Activated T-helper 9 cell treated with anti-CD3 and anti-CD28 coated beads, Interleukin-2, amount 50 U/mL, for 16 hours (primary cell): ENCODE data around the gene TULP3.

Experiments
- DNase-seq: peaks from one replicate; pipeline ENCODE4 v3.0.0-alpha.2; 2020; ENCODE audit warnings: low read depth

The TULP3 gene

DNA sequence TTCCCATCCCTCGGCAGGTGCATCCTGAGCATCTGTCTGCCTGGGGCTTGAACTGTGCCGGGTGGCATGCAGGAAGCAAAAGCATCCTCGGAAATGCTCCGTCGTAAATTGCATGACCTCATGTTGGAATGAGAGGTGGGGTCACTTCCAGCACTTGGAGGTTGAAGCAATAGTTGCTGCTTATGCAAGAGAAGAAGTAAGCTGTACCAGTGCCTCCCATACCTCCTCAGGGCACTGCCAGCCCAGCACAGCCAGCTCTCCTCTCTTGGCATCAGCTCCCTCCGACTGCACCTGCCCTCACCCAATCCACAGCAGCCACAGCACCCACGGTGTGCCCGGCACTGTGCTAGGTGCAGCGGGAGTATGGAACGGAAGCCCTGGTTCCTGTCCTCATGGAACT, 80.1 kb downstream of the TULP3 start:
- DNase-seq = no peak

DNA sequence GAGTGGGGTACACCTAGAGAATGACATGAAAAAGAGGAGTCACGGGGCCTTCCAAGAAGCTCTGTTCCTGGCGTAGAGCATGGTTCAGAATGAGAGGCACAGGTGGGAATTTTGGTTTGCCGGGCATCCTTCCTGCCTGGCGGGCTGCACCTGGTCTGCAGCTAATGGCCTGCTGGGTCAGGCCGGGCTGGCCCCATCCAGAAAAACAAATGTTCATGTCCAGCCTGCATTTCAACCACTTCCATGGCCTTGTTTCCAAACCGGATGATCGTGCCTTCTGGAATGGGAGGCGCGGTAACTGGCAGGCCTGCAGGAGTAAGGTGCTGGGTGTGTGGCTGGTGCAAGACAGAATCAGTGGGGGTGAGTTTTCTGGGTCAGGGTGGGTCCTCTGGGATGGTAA, 82.9 kb downstream of the TULP3 start:
- DNase-seq = no peak

DNA sequence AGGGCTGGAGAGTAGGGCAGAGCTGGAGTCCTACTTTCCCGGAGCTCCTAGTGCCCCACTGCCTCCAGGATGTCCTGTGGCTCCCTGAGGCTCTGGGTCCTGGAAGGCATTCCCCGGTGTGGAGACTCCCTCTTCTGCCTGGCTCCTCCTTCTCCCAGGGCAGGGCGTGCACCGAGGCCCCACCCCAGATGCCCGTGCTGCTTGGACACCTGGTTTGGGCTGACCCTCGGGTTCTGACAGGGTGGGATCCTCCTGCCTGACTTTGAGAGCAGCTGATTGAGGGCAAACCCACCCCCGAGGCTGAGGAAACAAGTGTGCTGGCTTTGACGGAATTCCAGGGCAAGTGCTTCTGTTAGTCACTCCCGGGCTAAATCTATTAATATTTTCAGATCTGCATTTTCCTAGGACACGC, 83.9 kb downstream of the TULP3 start:
- no peak for DNase-seq

DNA sequence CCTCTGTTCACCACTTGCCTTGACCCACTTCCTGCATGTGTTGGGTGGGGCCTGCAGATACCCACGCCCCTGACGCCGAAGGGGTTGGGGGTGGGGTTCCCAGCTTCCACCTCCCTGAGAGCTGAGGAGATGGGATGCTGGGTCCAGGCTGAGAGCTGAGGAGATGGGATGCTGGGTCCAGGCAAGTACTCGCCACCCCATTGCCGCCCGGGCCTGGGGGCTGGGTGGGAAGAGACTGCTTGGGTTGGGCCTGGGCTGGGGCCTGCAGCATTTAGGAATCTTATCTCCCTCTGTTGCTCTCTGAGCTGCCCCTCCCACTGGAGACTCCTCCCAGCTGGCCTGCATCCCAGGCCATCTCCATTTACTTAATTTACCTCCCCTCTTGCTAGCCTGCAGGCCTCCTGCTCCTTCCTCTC, 85.9 kb downstream of the TULP3 start:
- DNase-seq = no peak

DNA sequence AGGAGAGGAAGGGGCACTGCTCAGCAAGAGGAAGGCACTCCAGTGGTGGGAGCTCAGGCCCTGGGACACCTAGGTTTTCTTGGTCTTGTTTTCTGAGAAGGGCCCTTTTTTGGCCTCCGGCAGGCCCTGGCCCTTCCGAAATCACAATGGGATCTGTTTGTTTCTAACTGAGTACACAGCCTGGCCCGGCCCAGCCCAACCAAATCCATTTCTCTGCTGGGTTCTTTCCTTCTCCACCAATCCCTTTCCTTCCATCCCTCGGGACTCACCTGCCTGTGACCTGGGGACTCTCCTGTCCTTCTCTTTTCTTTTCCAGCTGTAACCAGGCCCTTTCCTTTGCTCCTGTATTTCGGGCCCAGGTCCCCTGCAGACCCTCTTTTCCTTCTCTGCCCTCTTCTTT, 87.1 kb downstream of the TULP3 start:
- no peak for DNase-seq

DNA sequence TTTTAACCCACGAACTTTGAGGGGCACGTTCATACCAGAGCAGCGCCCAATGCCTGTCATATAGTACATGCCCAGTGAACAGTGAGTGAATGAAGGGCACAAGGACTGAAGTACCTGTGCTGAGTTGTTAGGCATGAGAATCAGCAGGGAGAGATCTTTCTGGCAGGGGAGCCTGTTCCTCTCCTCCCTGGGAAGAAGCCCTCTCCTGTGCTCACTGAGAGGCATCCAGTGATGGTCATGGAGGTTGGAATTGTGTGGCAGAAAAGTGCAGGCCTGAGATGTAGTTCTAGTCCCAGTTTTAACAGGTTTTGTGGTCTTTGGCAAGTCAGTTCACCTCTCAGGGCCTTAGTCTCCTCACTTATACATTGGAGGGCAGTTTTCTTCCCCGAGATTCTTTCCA, 89.1 kb downstream of the TULP3 start:
- DNase-seq = no peak

DNA sequence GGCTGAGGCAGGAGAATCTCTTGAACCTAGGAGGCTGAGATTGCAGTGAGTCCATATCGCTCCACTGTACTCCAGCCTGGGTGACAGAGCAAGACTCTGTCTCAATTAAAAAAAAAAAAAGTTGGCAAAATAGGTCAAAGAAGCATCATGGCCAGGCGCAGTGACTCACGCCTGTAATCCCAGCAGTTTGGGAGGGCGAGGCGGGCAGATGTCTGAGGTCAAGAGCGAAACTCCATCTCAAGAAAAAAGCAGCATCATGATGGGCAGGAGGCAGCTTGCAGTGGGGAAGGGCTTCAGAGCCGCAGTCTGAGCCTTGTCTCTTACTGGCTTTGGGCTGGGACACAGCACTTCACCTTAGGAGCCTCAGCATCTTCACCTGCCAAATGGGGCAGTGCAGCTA, 89.9 kb downstream of the TULP3 start:
- DNase-seq = no peak

DNA sequence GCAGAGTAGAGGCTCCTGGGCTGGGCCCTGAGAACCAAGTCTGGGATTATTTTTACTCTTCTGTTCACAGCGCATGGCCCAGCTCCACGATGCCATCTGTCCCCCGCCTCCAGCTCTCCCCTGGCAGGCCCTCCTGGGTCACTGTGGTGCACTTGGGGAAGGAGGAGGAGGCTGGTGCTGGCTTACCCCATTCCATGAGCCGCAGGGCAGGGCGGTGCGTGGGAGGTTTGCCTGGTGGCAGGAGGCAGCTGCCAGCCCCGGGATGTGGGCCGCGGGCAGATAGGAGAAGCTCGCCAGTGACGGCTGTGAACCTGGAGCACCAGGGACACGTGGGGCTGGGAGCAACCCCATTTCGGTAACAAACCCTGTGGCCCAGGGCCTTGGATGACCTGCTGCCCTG, 91.7 kb downstream of the TULP3 start:
- no peak for DNase-seq

DNA sequence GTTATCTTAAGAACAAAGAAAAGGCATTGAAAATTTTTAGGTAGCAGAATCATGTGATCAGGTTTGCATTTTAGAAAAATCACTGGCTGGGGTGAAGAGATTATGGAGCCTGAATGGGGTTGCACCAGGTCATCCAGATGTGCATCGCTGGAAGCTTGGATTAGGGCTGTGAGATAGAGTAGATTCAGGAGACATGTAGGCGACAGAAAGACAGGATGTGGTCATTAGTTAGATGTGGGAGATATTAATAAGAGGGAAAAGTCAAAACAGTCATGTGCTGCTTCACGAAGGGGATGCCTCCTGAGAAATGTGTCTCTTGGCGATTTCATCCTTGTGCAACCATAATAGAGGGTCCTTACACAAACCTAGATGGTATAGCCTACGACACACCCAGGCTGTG, 93.6 kb downstream of the TULP3 start:
- DNase-seq = no peak

DNA sequence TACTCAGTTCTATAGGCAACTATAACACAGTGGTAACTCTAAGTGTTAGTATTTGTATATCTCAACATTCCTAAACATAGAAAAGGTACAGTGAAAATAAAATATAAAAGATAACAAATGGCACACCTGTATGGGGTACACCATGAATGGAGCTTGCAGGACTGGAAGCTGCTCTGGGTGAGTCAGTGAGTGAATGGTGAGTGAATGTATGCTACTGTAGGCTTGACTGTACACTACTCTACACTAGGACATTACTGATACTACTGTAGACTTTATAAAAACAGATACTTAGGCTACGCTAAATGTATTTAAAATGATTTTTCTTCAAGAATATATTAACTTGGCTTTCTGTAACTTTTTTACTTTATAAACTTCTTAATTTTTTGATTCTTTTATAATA, 94.0 kb downstream of the TULP3 start:
- no peak for DNase-seq

DNA sequence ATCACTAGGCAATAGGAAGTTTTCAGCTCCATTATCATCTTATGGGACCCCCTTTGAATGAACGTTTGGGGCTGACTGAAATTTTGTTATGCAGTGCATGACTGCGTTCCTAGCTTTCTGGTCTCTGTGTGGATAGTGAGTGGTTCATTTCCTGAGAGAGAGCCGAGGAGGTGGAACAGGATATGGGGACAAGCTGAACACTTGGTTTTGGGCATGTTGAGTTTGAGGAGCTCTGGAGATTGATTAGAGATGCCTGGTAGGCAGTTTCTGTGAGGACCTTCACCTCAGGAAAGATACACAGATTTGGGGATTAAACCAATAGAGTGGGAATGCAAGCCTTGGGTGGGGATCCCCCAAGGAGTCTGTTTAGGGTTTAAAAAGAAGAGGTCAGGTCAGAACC, 96.2 kb downstream of the TULP3 start:
- no peak for DNase-seq

DNA sequence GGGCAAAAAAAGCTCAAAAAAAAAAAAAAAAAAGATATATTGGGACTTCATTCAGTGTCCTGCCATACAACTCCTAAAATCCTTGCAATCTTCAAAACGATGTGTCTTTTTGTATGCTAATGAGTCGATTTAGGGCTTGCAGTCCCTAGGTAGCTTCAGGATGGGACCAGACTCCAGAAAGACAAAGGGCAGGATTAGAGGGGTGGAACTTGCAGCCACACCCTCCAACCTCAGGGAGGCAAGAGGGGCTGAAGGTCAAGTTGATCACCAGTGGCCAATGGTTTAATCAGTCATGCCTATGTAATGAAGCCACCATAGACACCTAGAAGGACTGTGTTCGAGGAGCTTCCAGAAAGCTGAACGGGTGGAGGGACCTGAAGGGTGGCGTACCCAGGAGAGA, 97.8 kb downstream of the TULP3 start:
- DNase-seq = no peak
